Suppressor macrophage treated with lipopolysaccharide for 1 hour (primary cell): ENCODE measurements around the gene GABRQ.

Experiments
- DNase-seq, 3 donors: peaks; one replicate each; pipeline ENCODE4 v3.0.0-alpha.2; 2020 to 2022

Gene GABRQ

GRCh38 chrX:152637649-152638442, at the start of gene GABRQ:
Gene GABRQ, plus strand, starts transcription at chrX:152637895. Its CDS starts 308 bp downstream, at chrX:152638203.
- DNase-seq, result peak in 1 of 3 donors; percentile 12

GRCh38 chrX:152588206-152588605, 49.5 kb upstream of the GABRQ start:
- no peak for DNase-seq

GRCh38 chrX:152600853-152601633, 36.7 kb upstream of the GABRQ start:
- DNase-seq, result no peak

GRCh38 chrX:152601848-152602616, 35.7 kb upstream of the GABRQ start:
- peak in 2 of 3 donors; percentile 0 to 2 for DNase-seq

- no peak for DNase-seq
These were observed 22.9 kb upstream of the GABRQ start for GRCh38 chrX:152614791-152615190.

GRCh38 chrX:152619897-152620296, 17.8 kb upstream of the GABRQ start:
- no peak for DNase-seq

GRCh38 chrX:152632445-152633097, 5.1 kb upstream of the GABRQ start:
- peak; percentile 31 to 48 (median 34) for DNase-seq

- DNase-seq, result peak in 2 of 3 donors; percentile 3 to 8
These were observed 1.8 kb upstream of the GABRQ start for GRCh38 chrX:152635941-152636340.

GRCh38 chrX:152638443-152638904, 779 bp downstream of the GABRQ start:
- no peak for DNase-seq

- DNase-seq, result no peak
These were observed 1.7 kb downstream of the GABRQ start for GRCh38 chrX:152639426-152639825.

GRCh38 chrX:152640034-152640818, 2.5 kb downstream of the GABRQ start:
- DNase-seq, result no peak

- DNase-seq, result no peak
These were observed 3.7 kb downstream of the GABRQ start for GRCh38 chrX:152641256-152641875.

GRCh38 chrX:152641996-152642395, 4.3 kb downstream of the GABRQ start:
- DNase-seq, result no peak

- DNase-seq, result no peak
These were observed 5.4 kb downstream of the GABRQ start for GRCh38 chrX:152642931-152643564.

- DNase-seq, result no peak
These were observed 9.3 kb downstream of the GABRQ start for GRCh38 chrX:152646961-152647360.

- DNase-seq, result no peak
These were observed 10.3 kb downstream of the GABRQ start for GRCh38 chrX:152647978-152648377.

- no peak for DNase-seq
These were observed 14.4 kb downstream of the GABRQ start for GRCh38 chrX:152652060-152652459.

- no peak for DNase-seq
These were observed 14.8 kb downstream of the GABRQ start for GRCh38 chrX:152652467-152652866.

- no peak for DNase-seq
These were observed 18.4 kb downstream of the GABRQ start for GRCh38 chrX:152656087-152656486.

- DNase-seq, result no peak
These were observed 19.2 kb downstream of the GABRQ start for GRCh38 chrX:152656890-152657289.

GRCh38 chrX:152658302-152658701, 20.6 kb downstream of the GABRQ start:
- DNase-seq, result no peak
